DMS153 (cell line): ENCODE results near the gene GXYLT1.
"Not testable (repeated sequence)": the region's sequence is repeated elsewhere in the genome, so short reads cannot be mapped to it uniquely, and the experiment has no call there.

ENCODE experiments used
- DNase-seq: peaks from one replicate; lab custom pipeline; 2025; lab: John Stamatoyannopoulos, UW

The GXYLT1 gene

DNA sequence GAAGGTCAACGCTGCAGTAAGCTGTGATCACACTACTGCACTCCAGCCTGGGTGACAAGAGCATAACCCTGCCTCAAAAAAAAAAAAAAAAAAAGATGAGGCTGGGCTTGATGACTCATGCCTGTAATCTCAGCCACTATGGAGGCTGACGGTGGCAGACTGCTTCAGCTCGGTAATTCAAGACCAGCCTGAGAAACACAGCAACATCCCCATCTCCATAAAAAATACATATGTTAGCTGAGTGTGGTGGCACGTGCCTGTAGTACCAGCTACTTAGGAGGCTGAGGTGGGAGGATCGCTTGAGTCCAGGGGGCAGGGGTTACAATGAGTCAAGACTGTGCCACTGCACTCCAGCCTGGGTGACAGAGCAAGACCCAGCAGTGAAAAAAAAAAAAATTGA is 50.4 kb downstream of the GXYLT1 start:
- DNase-seq: no peak

- DNase-seq: no peak
Measured at GRCh38 chr12:42091769-42092168, 52.9 kb downstream of the GXYLT1 start.

DNA sequence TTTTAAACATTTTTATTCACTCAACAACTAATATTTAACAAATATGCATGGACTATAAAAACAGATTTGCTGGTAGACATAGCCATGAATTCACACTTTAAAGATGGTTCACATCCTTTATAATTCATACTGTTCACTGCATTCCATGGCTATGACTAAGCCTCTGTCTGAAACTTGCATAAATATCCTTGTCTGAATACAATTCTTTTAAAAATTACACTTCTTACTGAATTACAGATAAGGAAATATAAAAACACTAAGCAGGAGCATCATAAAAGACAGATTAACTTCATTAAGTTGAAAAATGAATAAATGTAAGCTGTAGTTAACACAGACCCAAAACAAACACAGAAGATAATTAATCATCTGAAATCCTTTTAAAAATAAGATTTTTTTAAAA is 53.8 kb downstream of the GXYLT1 start:
- DNase-seq: no peak

DNA sequence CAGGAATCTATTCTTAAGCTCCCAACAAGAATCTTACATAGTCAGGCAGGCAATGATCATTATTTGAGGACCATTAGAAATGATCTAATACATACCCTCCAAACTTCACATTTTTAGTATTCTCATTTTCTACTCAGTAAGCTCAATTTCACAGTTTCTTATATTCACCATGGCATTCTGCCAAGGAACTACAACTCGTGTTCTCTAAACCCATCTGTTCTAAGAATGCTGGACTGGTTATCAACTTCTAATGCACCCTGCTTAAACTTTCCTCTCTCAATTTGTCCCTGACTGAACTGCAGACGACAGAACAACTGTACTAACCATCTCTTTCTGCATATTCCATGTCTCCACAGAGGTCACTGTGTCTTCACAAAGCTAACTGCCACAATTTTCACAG is 58.6 kb downstream of the GXYLT1 start:
- DNase-seq: no peak

- DNase-seq: no peak
Measured at GRCh38 chr12:42085594-42085993, 59.1 kb downstream of the GXYLT1 start.

- DNase-seq: no peak
Measured at GRCh38 chr12:42084522-42084921, 60.2 kb downstream of the GXYLT1 start.

- no peak for DNase-seq
Measured at GRCh38 chr12:42076976-42077375, 67.7 kb downstream of the GXYLT1 start.

- DNase-seq: no peak
Measured at GRCh38 chr12:42070036-42070435, 74.6 kb downstream of the GXYLT1 start.

GRCh38 chr12:42059127-42059526 is 85.5 kb downstream of the GXYLT1 start:
- no peak for DNase-seq

- no peak for DNase-seq
Measured at GRCh38 chr12:42056130-42056529, 88.5 kb downstream of the GXYLT1 start.

DNA sequence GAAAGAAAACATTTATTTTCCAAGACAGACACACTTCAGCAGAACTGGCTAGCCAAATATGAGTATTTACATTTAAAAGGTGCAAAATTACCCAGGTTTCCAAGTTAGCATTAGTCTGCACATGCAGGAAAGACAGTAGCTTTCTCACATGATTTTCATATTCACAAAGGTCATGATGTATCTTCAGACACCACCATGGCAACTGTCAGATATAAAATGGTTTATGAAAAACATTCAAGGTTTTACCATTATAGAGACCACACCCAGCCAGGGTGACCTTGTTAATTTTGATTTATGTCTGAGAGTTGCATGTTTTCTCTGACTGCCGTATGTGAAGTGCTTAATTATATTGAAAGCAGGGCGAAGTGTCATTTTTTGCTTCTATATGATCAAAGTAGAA is 91.2 kb downstream of the GXYLT1 start:
- DNase-seq: no peak

GRCh38 chr12:42048980-42049379 is 95.7 kb downstream of the GXYLT1 start:
- DNase-seq: not testable (repeated sequence)

DNA sequence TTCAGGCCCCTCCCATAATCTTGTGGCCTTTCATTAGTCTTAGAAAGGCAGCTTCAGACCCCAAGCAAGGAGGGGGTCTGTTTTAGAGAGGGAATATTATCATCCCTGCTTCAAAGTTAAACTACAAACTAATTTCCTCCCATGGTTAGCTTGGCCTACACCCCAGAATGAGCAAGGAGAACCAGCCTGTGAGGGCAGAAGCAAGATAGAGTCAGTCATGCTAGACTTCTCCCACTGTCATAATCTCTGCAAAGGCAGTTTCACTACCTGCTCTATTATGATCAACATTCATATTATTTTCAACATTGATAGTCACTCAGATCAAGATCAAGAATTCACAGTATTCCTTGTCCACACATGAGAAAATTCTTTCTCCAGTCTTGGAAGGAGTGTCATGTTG is 105.1 kb downstream of the GXYLT1 start:
- DNase-seq: no peak

DNA sequence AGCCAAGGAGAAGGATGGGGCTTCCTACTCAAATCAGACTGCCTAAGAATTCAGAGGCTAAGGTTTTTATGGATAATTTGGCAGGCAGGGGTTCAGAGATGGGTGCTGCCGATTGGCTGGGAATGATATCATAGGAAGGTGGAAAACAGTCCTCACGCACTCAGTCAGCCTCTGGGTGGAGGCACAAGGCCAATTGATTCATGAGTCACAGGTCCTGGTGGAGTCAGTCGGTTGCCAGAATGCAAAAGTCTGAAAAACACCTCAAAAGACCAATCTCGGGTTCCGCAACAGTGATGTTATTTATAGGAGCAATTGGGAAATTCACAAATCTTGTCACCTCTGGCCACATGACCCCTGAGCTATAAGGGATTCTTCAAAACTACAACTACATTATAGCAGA is 105.5 kb downstream of the GXYLT1 start:
- DNase-seq: no peak

DNA sequence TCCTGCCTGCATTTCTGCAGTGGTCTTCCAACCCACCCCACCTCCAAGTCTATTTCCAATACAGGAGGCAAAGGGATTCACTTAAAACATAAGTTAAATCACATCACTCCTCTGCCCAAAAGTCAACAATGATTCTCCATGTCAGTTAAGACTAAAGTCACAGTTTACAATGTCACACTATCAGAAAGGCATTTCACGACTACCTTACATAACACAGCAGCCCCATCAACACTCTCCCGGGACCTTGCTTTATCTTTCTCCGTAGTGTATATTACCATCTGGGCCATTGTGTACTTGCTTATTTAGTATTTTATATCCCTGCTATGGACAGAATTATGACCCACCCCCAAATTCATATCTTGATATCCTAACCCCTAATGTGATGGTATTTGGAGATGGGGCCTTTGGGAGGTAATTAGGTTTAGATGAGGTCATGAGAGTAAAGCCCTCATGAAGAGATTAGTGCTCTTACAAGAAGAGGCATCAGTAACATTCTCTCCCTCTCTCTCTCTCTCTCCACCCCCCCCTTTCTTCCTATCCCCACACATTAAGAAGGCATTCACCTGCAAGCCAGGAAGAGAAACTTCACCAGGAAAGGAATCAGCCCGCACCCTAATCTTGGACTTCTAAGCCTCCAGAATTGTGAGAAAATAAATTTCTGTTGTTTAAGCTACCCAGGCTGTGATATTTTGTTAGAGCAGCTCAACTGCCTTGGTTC is 112.7 kb downstream of the GXYLT1 start:
- DNase-seq: no peak
